ENCODE data around the gene CXXC5. TPM values are rescaled to one million over a fixed set of nuclear protein-coding genes. Genes with fewer than 3 reads are reported as not detected.

CXXC5 gene
- total and polyA plus RNA-seq, 8 donors = 18.3 to 101 (median 26.5) TPM

DNA sequence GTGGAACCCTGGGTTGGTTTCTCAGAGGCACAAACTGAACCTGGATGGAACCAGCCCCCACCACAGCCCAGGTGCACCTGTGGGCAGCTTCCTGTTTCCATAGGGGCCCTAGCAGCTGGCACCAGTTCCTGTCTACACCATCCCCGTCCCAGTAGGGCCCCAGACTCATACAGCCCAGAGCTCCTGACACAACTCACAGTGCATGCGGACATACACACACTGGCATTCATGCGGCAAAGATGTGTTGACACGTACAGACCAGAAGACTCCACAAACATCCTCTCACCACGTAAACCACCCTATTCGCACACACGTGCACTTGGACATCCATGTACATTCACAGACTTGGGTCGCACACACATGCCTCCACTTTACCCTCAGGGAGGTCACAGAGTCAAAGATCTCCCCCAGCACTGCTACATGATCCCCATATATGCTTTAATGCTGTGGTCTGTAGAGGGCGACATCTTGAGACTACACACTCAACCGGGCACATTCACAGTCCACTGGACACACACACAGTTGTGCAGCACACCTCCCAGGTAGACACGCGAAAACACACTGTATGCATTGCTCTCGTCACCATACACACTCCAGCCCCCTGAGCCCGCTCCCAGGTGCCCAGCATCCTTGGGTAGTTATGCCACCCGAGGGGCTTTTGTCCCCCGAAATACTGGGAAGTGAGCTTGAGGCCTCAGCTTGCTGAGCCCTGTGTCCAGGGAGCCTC lies 22.4 kb downstream of the CXXC5 start:
- Histone ChIP-seq H3K27ac (peak overlapping the region; percentile 48 to 95 (median 90)), H3K4me1 (peaks cover 70 to 99% (median 91%) of the 10 kb centered on the region in 4 donors), H3K27me3 (no peaks in the 10 kb centered on the region), H3K9me3 (no peaks in the 10 kb centered on the region), H3K36me3 (no peaks in the 10 kb centered on the region), H3K4me3 (peak overlapping the region in 2 of 4 donors; percentile 25 to 51)
- intact Hi-C loops (cut with DNase I; ENCODE audit: low total_unique reads) = no loop called here
- TF ChIP-seq, protein P1, sequence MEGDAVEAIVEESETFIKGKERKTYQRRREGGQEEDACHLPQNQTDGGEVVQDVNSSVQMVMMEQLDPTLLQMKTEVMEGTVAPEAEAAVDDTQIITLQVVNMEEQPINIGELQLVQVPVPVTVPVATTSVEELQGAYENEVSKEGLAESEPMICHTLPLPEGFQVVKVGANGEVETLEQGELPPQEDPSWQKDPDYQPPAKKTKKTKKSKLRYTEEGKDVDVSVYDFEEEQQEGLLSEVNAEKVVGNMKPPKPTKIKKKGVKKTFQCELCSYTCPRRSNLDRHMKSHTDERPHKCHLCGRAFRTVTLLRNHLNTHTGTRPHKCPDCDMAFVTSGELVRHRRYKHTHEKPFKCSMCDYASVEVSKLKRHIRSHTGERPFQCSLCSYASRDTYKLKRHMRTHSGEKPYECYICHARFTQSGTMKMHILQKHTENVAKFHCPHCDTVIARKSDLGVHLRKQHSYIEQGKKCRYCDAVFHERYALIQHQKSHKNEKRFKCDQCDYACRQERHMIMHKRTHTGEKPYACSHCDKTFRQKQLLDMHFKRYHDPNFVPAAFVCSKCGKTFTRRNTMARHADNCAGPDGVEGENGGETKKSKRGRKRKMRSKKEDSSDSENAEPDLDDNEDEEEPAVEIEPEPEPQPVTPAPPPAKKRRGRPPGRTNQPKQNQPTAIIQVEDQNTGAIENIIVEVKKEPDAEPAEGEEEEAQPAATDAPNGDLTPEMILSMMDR (IDR thresholded peaks at IDR 0.05) = peak in 2 of 7 experiments; percentile 15
- no peak for TF ChIP-seq EP300 (IDR thresholded peaks at IDR 0.05)
- 53 to 69% (median 65%) methylated on average over 9 to 16 of the region's 16 CpGs for WGBS, 5 donors
- DNase-seq = peak in 1 of 2 donors; percentile 75

GRCh38 chr5:139671096-139671841 lies 23.1 kb downstream of the CXXC5 start:
- TF ChIP-seq EP300 (IDR thresholded peaks at IDR 0.05) (no peak), POLR2AphosphoS5 (IDR thresholded peaks at IDR 0.05) (no peak), POLR2A (IDR thresholded peaks at IDR 0.05) (no peak)
- TF ChIP-seq, protein P1 (IDR thresholded peaks at IDR 0.05) = no peak
- peak in 1 of 2 donors; percentile 67 for DNase-seq
- 29 to 47% (median 33%) methylated on average over 16 to 20 of the region's 20 CpGs for WGBS, 5 donors
- intact Hi-C loops (cut with DNase I; ENCODE audit: low total_unique reads) = no loop called here
- no peaks in the 10 kb centered on the region for H3K36me3 ChIP-seq
- peak overlapping the region in 1 of 4 donors; percentile 24 for H3K4me3 ChIP-seq
- H3K27me3 ChIP-seq = no peaks in the 10 kb centered on the region
- peaks cover 66 to 97% (median 86%) of the 10 kb centered on the region in 4 donors for H3K4me1 ChIP-seq
- peak overlapping the region in 4 of 5 donors; percentile 88 to 95 (median 92) for H3K27ac ChIP-seq
- no peaks in the 10 kb centered on the region for H3K9me3 ChIP-seq

DNA sequence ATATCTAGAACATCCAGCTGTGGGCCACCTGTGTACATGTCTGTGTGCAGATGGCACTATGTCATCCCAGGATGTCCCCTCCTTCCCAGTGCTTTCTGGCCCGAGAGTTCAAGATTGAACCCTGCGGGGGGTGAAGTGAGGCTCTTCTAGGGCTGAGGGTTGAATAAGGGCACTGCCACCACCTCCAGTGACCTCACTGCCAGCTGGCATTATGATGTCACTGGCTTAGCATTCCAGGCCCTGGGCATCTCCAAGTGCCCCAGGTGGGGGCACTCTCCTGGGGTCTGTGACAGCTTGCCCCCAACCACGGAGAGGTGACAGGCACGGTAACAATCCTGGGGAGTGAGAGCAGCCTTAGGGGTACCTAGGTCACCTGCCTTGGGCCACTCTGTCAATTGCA lies 27.1 kb downstream of the CXXC5 start:
- no peak overlapping the region for H3K4me3 ChIP-seq
- H3K9me3 ChIP-seq = no peaks in the 10 kb centered on the region
- H3K27ac ChIP-seq = peak overlapping the region in 4 of 5 donors; percentile 8 to 80 (median 62)
- H3K27me3 ChIP-seq = no peaks in the 10 kb centered on the region
- intact Hi-C loops (cut with DNase I; ENCODE audit: low total_unique reads) = no loop called here
- no peak for TF ChIP-seq POLR2A (IDR thresholded peaks at IDR 0.05)
- no peak for TF ChIP-seq POLR2AphosphoS5 (IDR thresholded peaks at IDR 0.05)
- TF ChIP-seq EP300 (IDR thresholded peaks at IDR 0.05) = no peak
- TF ChIP-seq, protein P1 (IDR thresholded peaks at IDR 0.05) = no peak
- no peak for DNase-seq
- H3K36me3 ChIP-seq = peaks cover 0 to 6% (median 5%) of the 10 kb centered on the region in 4 donors
- 80 to 89% (median 84%) methylated on average over 2 to 4 of the region's 4 CpGs for WGBS, 5 donors
- peaks cover 53 to 94% (median 74%) of the 10 kb centered on the region in 4 donors for H3K4me1 ChIP-seq

DNA sequence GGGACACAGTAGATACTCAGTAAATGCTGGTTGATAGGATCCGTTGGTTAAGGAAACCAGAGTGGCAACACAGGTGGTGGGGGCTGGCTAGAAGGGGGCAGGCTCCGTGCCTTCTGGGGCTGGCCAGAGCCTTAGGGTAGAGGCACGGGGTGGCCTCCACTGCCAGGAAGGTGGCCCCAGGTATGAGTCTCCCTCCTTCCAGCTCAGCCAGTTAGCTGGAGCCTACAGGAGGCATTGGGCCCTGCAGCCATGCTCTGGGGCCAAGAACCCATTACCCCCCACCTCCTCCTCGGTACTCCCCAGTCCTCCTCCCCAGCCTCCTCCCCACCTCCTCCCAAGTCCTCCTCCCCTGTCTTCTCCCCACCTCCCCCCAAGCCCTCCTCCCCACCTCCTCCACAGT lies 27.7 kb downstream of the CXXC5 start:
- H3K9me3 ChIP-seq = no peaks in the 10 kb centered on the region
- peaks cover 5 to 12% (median 11%) of the 10 kb centered on the region in 4 donors for H3K36me3 ChIP-seq
- peak in 1 of 2 donors; percentile 17 for DNase-seq
- H3K27ac ChIP-seq = peak overlapping the region in 4 of 5 donors; percentile 8 to 80 (median 42)
- H3K27me3 ChIP-seq = no peaks in the 10 kb centered on the region
- 65 to 89% (median 81%) methylated on average over 4 of the region's 4 CpGs for WGBS, 5 donors
- no peak overlapping the region for H3K4me3 ChIP-seq
- peaks cover 47 to 88% (median 68%) of the 10 kb centered on the region in 4 donors for H3K4me1 ChIP-seq
- TF ChIP-seq EP300 (IDR thresholded peaks at IDR 0.05) (no peak), POLR2A (IDR thresholded peaks at IDR 0.05) (no peak), POLR2AphosphoS5 (IDR thresholded peaks at IDR 0.05) (no peak)
- TF ChIP-seq, protein P1 (IDR thresholded peaks at IDR 0.05) = no peak
- intact Hi-C loops (cut with DNase I; ENCODE audit: low total_unique reads) = no loop called here
